ENCODE measurements around the gene FSIP1.

DNA sequence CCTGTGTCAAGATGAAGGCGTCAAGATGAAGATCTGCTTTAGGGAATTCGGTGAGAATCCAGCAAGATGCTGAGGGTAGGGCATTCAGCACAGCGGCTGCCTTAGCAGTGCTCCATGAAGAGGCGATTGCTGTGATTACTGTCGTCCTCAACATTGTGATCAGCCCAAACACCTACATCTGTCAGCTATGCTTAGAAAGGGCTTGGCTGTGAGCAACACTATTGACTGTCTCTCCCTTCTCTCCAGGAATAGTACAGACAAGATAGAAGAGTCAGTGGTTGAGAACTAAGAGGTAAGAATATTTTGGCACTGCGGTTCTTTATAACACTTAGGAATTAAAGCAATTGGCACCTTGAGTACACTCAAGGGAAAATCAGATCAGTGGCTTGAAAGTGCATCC, 110.5 kb downstream of the FSIP1 start:
- no peak for TF ChIP-seq EZH2 (IDR thresholded peaks at IDR 0.05; ENCODE audit: borderline replicate concordance, low read length)
- TF ChIP-seq, protein P1, sequence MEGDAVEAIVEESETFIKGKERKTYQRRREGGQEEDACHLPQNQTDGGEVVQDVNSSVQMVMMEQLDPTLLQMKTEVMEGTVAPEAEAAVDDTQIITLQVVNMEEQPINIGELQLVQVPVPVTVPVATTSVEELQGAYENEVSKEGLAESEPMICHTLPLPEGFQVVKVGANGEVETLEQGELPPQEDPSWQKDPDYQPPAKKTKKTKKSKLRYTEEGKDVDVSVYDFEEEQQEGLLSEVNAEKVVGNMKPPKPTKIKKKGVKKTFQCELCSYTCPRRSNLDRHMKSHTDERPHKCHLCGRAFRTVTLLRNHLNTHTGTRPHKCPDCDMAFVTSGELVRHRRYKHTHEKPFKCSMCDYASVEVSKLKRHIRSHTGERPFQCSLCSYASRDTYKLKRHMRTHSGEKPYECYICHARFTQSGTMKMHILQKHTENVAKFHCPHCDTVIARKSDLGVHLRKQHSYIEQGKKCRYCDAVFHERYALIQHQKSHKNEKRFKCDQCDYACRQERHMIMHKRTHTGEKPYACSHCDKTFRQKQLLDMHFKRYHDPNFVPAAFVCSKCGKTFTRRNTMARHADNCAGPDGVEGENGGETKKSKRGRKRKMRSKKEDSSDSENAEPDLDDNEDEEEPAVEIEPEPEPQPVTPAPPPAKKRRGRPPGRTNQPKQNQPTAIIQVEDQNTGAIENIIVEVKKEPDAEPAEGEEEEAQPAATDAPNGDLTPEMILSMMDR (IDR thresholded peaks at IDR 0.05; ENCODE audit: low read length) = no peak
